ENCODE results near the gene GADD45A.

GRCh38 chr1:67684526-67685066, 405 bp upstream of the GADD45A start:
- TF ChIP-seq POLR2AphosphoS5 (IDR thresholded peaks at IDR 0.05; ENCODE audit: borderline replicate concordance, low read depth, low read length) = no peak
- no peak for TF ChIP-seq EZH2 (IDR thresholded peaks at IDR 0.05)
- no peak for TF ChIP-seq FOXP2 (optimal IDR thresholded peaks at IDR 0.05; ENCODE audit: control extremely low read depth, extremely low read length, insufficient read depth)

Measured in SK-N-MC (cell line).